Keratinocyte (primary cell): ENCODE data around the gene COL6A5.

Source experiments
- EZH2 ChIP-seq: IDR thresholded peaks from one replicate; pipeline ENCODE4 v1.6.1; 2012; ENCODE audit warnings: inconsistent platforms, mild to moderate bottlenecking, low read length, moderate library complexity
- TF ChIP-seq, protein P1 (sequence below), 3 experiments: IDR thresholded peaks in 1 of 3; conservative IDR thresholded peaks in 1 of 3; optimal IDR thresholded peaks in 1 of 3; 2 replicates in 2 of 3; 3 replicates in 1 of 3; pipeline versions ENCODE3 to v1.5.1; 2011; ENCODE audit warnings: low read length in 3 of 3, mild to moderate bottlenecking in 3 of 3, moderate library complexity in 2 of 3, control low read depth in 1 of 3, inconsistent platforms in 1 of 3; ENCODE audit not compliant: insufficient read depth in 2 of 3; ENCODE audit errors: extremely low read depth in 1 of 3

GRCh38 chr3:130507746-130508145 lies 162.3 kb downstream of the COL6A5 start:
- no peak for TF ChIP-seq EZH2
- TF ChIP-seq, protein P1, sequence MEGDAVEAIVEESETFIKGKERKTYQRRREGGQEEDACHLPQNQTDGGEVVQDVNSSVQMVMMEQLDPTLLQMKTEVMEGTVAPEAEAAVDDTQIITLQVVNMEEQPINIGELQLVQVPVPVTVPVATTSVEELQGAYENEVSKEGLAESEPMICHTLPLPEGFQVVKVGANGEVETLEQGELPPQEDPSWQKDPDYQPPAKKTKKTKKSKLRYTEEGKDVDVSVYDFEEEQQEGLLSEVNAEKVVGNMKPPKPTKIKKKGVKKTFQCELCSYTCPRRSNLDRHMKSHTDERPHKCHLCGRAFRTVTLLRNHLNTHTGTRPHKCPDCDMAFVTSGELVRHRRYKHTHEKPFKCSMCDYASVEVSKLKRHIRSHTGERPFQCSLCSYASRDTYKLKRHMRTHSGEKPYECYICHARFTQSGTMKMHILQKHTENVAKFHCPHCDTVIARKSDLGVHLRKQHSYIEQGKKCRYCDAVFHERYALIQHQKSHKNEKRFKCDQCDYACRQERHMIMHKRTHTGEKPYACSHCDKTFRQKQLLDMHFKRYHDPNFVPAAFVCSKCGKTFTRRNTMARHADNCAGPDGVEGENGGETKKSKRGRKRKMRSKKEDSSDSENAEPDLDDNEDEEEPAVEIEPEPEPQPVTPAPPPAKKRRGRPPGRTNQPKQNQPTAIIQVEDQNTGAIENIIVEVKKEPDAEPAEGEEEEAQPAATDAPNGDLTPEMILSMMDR (optimal IDR thresholded peaks at IDR 0.05 in 1 of 3, IDR thresholded peaks at IDR 0.05 in 1 of 3, conservative IDR thresholded peaks at IDR 0.05 in 1 of 3; ENCODE audit: extremely low read depth in 1 of 3, insufficient read depth in 2 of 3, low read length in 3 of 3): no peak
